ENCODE measurements around the gene TRPM1. TPM values are rescaled to one million over a fixed set of nuclear protein-coding genes. Genes with fewer than 3 reads are reported as not detected.

The TRPM1 gene
- total and polyA plus RNA-seq, 9 of the 15 experiments (the other 6 are each of a cell fraction or from before 2014, with no cell fraction given) = 0.01 to 0.06 (median 0.03) TPM; not detected in 5

DNA sequence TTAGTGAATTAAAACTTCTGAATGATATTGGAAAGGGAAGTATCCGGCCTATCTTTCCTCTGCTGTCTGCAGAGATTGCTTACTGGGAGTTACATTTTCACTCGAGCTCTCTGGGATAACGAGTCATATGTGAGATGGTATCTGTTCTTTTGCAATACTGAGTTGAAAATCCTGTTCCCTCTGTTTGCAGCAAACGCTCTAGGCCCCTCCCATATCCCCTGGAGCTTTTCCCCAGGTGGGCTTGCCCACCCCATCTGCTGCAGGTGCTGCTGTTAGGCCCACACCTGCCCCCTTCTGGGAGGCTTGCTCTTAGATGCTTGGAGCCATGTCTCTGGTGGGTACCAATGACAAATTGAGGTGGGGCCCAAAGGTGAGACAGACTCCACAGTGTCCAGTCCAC is 67.4 kb downstream of the TRPM1 start:
- ChIA-PET CTCF (ENCODE audit: low intra/inter-chr PET ratio) (no interaction called here), POLR2A (interaction anchor here (0.6 kb wide), 1 partner anchor 15 kb away, joined by 3 read pairs; no protein-coding TSS in a partner anchor)
- H3K36me3 ChIP-seq (ENCODE audit: control insufficient read depth, insufficient read depth, low read length) = no peaks in the 10 kb centered on the region
- intact Hi-C loops (cut with micrococcal nuclease) (no loop called here), in situ Hi-C loops (cut with MboI) (no loop called here)
- peaks cover 9 to 23% of the 10 kb centered on the region in 2 experiments for H3K27me3 ChIP-seq (ENCODE audit: control insufficient read depth in 2 of 2, insufficient read depth in 2 of 2, low read length in 2 of 2)
- FAIRE-seq (no peak), DNase-seq (ENCODE audit: extremely low read depth in 1 of 4, low spot score in 3 of 4) (no peak), ATAC-seq (no peak)
- 3% methylated on average over 4 of the region's 4 CpGs for WGBS (ENCODE audit: insufficient coverage, low coverage, missing lambda C conversion rate)
- TF ChIP-seq TAL1 (IDR thresholded peaks at IDR 0.05) (no peak), GTF2F1 (IDR thresholded peaks at IDR 0.05; ENCODE audit: low read depth, low read length) (no peak), NONO (IDR thresholded peaks at IDR 0.05; ENCODE audit: low read depth in 2 of 2, low read length in 1 of 2) (no peak), SAP30 (IDR thresholded peaks at IDR 0.05; ENCODE audit: borderline replicate concordance, insufficient read depth, low read depth, low read length, poor library complexity, severe bottlenecking) (no peak), ZBTB7A (IDR thresholded peaks at IDR 0.05; ENCODE audit: borderline replicate concordance, control insufficient read depth, low read depth, low read length) (no peak), EGR1 (conservative IDR thresholded peaks at IDR 0.05) (no peak), ZNF146 (CRISPR knock-in tag; IDR thresholded peaks at IDR 0.05; ENCODE audit: unreplicated experiment) (no peak), ZNF76 (CRISPR knock-in tag; IDR thresholded peaks at IDR 0.05; ENCODE audit: borderline replicate concordance) (no peak), SUPT5H (IDR thresholded peaks at IDR 0.05) (no peak)
- TF ChIP-seq, protein P1, sequence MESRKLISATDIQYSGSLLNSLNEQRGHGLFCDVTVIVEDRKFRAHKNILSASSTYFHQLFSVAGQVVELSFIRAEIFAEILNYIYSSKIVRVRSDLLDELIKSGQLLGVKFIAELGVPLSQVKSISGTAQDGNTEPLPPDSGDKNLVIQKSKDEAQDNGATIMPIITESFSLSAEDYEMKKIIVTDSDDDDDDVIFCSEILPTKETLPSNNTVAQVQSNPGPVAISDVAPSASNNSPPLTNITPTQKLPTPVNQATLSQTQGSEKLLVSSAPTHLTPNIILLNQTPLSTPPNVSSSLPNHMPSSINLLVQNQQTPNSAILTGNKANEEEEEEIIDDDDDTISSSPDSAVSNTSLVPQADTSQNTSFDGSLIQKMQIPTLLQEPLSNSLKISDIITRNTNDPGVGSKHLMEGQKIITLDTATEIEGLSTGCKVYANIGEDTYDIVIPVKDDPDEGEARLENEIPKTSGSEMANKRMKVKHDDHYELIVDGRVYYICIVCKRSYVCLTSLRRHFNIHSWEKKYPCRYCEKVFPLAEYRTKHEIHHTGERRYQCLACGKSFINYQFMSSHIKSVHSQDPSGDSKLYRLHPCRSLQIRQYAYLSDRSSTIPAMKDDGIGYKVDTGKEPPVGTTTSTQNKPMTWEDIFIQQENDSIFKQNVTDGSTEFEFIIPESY (CRISPR knock-in tag; IDR thresholded peaks at IDR 0.05) = no peak
- TF ChIP-seq, protein P2, sequence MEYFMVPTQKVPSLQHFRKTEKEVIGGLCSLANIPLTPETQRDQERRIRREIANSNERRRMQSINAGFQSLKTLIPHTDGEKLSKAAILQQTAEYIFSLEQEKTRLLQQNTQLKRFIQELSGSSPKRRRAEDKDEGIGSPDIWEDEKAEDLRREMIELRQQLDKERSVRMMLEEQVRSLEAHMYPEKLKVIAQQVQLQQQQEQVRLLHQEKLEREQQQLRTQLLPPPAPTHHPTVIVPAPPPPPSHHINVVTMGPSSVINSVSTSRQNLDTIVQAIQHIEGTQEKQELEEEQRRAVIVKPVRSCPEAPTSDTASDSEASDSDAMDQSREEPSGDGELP (CRISPR knock-in tag; IDR thresholded peaks at IDR 0.05; ENCODE audit: borderline replicate concordance) = no peak
- H3K4me1 ChIP-seq (replicated peaks in 1 of 2; ENCODE audit: control insufficient read depth in 2 of 2, insufficient read depth in 2 of 2, low read length in 2 of 2) = no peaks in the 10 kb centered on the region; a peak in 1 of 5 replicates
- no TSS peak for BruUV-seq (replicated peaks)
- H3K9me3 ChIP-seq (replicated peaks; ENCODE audit: control insufficient read depth, insufficient read depth, low read depth, low read length) = no peaks in the 10 kb centered on the region
- no peak overlapping the region for H3K9ac ChIP-seq (ENCODE audit: insufficient read depth in 1 of 2, low read depth in 2 of 2, low read length in 2 of 2)
- no peak overlapping the region for H3K4me3 ChIP-seq
- no peaks in the 10 kb centered on the region; the same call in 1 of the 2 replicates for H4K20me1 ChIP-seq (replicated peaks; ENCODE audit: control insufficient read depth, insufficient read depth, low read length)
- no peaks in the 10 kb centered on the region for H3K9me1 ChIP-seq (ENCODE audit: control insufficient read depth, insufficient read depth, low read length)
- no peak overlapping the region for H2AFZ ChIP-seq (ENCODE audit: low read depth, low read length)
- H3K27ac ChIP-seq (ENCODE audit: extremely low read depth, low read depth, low read length) = no peak overlapping the region
- no peak overlapping the region for H3K4me2 ChIP-seq (ENCODE audit: insufficient read depth, low read length)
- H3K79me2 ChIP-seq (ENCODE audit: control insufficient read depth, insufficient read depth, low read length) = no peaks in the 10 kb centered on the region
